MCF 10A (cell line): ENCODE measurements around the gene HTR3B. TPM values are rescaled to one million over a fixed set of nuclear protein-coding genes. Genes with fewer than 3 reads are reported as not detected.

ENCODE experiments used
- BruUV-seq: library from RNA; stranded (reverse); fragments of 400-500 nt; replicated peaks from 2 replicates; lab custom pipeline; 2021; lab: Mats Ljungman, UMichigan
- CTCF ChIA-PET: fragments of 300-600 bp; sonication (Branson Sonifier 250); formaldehyde crosslinking; extraction: SDS; loops from one replicate; lab custom pipeline; 2021; ENCODE audit warnings: antibody characterized with exemption, inconsistent platforms; lab: Yijun Ruan, JAX
- POLR2A ChIA-PET: fragments of 300-600, 350-650 bp; sonication (Branson Sonifier 250); formaldehyde crosslinking; extraction: SDS; loops from one replicate; lab custom pipeline; 2020; ENCODE audit warnings: antibody characterized with exemption, inconsistent platforms; lab: Yijun Ruan, JAX
- DNase-seq: peaks from one replicate; pipeline ENCODE4 v3.0.0-alpha.2; 2018; ENCODE audit not compliant: unreplicated experiment
- H3K27ac Mint-ChIP-seq: one replicate; pipeline ENCODE4 v1.8.0; 2022; ENCODE audit warnings: mild to moderate bottlenecking, low read depth, mixed read lengths; ENCODE audit not compliant: unreplicated experiment
- H3K27me3 Mint-ChIP-seq: one replicate; pipeline ENCODE4 v1.8.0; 2022; ENCODE audit warnings: mixed read lengths; ENCODE audit not compliant: insufficient read depth, unreplicated experiment
- H3K36me3 Mint-ChIP-seq: one replicate; pipeline ENCODE4 v1.8.0; 2022; ENCODE audit warnings: mild to moderate bottlenecking, moderate library complexity, mixed read lengths; ENCODE audit not compliant: insufficient read depth, unreplicated experiment
- H3K4me1 Mint-ChIP-seq: one replicate; pipeline ENCODE4 v1.8.0; 2022; ENCODE audit warnings: mixed read lengths; ENCODE audit not compliant: insufficient read depth, unreplicated experiment
- H3K4me3 Mint-ChIP-seq: one replicate; pipeline ENCODE4 v1.8.0; 2022; ENCODE audit warnings: mild to moderate bottlenecking, moderate library complexity, mixed read lengths; ENCODE audit not compliant: unreplicated experiment
- H3K9me3 Mint-ChIP-seq: one replicate; pipeline ENCODE4 v1.8.0; 2022; ENCODE audit warnings: mixed read lengths; ENCODE audit not compliant: unreplicated experiment
- CTCF ChIP-seq: fragments of 200-600 bp; IDR thresholded peaks from one replicate; pipeline ENCODE4 v1.8.0; 2022; ENCODE audit warnings: antibody characterized with exemption, mild to moderate bottlenecking; ENCODE audit not compliant: unreplicated experiment
- intact Hi-C: fragments of 100-400 bp; cut with micrococcal nuclease; formaldehyde crosslinking; loops from 2 replicates; pipeline ENCODE4 v1.14.1; 2022
- total RNA-seq: library from RNA; stranded (reverse); gene quantifications from 2 replicates; pipeline ENCODE4 v1.2.3, GENCODE V29; 2022

HTR3B gene
- total RNA-seq, 1 experiment from 2014 or later: not detected

DNA sequence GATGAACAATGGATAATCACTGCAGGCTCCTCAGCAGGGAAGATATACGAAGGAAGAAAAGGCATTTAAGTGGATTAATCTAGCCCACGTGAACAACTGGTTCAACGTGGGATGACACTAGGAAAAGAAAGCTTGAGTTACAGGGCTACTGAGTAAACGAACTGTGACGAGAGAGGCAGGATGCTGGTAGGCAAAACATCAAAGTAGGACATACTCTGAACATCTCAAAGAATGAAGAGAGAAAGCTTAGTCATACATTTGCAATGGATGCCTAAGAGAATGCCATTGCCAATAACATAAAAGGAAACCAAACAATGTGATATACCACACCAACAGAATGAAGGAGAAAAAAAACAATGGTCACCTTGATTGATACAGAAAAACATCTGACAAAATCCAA, 42.2 kb upstream of the HTR3B start:
- no TSS peak for BruUV-seq
- intact Hi-C loops: no loop called here
- ChIA-PET CTCF (interaction anchor here (0.7 to 1.4 kb wide), 3 partner anchors 15 to 88 kb away, joined by 3 to 5 read pairs (median 3); partner anchors contain the start of gene ZW10), POLR2A (no interaction called here)
- no peaks in the 10 kb centered on the region for H3K9me3 Mint-ChIP-seq
- no peak overlapping the region for H3K27ac Mint-ChIP-seq
- H3K27me3 Mint-ChIP-seq: no peaks in the 10 kb centered on the region
- H3K36me3 Mint-ChIP-seq: peaks cover 2% of the 10 kb centered on the region
- H3K4me3 Mint-ChIP-seq: no peak overlapping the region
- DNase-seq: no peak
- peaks cover 13% of the 10 kb centered on the region for H3K4me1 Mint-ChIP-seq
- no peak for TF ChIP-seq CTCF

- DNase-seq: no peak
- POLR2A ChIA-PET: interaction anchor here (2.1 kb wide), 1 partner anchor 11 kb away, joined by 10 read pairs; the partner anchor contains the start of gene USP28
- CTCF ChIA-PET: interaction anchor here (0.5 to 0.6 kb wide), 2 partner anchors 84 to 86 kb away, joined by 3 read pairs; no protein-coding TSS in a partner anchor
- no peaks in the 10 kb centered on the region for H3K27me3 Mint-ChIP-seq
- H3K4me3 Mint-ChIP-seq: no peak overlapping the region
- intact Hi-C loops: no loop called here
- no peak overlapping the region for H3K27ac Mint-ChIP-seq
- peaks cover 10% of the 10 kb centered on the region for H3K36me3 Mint-ChIP-seq
- TF ChIP-seq CTCF: no peak
- peaks cover 13% of the 10 kb centered on the region for H3K4me1 Mint-ChIP-seq
- H3K9me3 Mint-ChIP-seq: no peaks in the 10 kb centered on the region
- no TSS peak for BruUV-seq
These were observed 40.2 kb upstream of the HTR3B start for GRCh38 chr11:113864410-113864809.

- H3K27ac Mint-ChIP-seq: no peak overlapping the region
- TF ChIP-seq CTCF: no peak
- no peak overlapping the region for H3K4me3 Mint-ChIP-seq
- no peaks in the 10 kb centered on the region for H3K27me3 Mint-ChIP-seq
- ChIA-PET CTCF (no interaction called here), POLR2A (interaction anchor here (2.1 kb wide), 1 partner anchor 9 kb away, joined by 10 read pairs; the partner anchor contains the start of gene USP28)
- BruUV-seq: no TSS peak
- DNase-seq: no peak
- peaks cover 9% of the 10 kb centered on the region for H3K4me1 Mint-ChIP-seq
- H3K36me3 Mint-ChIP-seq: peaks cover 10% of the 10 kb centered on the region
- no peaks in the 10 kb centered on the region for H3K9me3 Mint-ChIP-seq
- intact Hi-C loops: no loop called here
These were observed 38.7 kb upstream of the HTR3B start for GRCh38 chr11:113865873-113866272.

DNA sequence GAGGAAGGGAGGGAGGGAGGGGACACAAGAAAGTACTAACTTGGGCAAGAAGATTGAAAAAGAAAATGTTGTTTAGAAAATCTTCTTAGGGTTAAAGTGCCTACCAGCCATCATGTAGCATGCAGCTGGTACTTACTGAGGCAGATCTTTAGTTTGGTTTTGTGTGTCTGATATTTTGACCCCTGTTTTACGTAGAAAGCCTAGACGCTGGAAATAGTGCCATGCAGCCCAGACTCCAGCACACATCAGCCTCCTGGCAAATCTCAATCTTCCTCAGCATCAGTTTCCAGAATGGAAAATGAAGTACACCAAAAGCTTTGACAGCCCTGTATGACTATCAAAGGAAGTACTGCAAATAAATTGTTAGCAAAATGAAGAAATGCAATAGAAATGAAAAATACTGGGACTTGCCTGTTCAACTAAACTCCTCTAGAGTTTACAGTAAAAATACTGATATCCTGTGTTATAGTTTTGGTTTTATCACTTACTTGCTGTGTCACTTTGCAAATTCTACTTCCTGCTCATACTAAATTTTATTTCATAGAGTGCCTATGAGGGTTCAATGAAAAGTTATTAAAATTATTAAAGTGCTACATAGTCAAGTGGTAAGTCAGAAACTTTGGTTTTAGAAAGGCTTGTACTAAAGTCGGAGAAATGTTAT, 36.6 kb upstream of the HTR3B start:
- no peak for TF ChIP-seq CTCF

More for the DNA sequence above, 36.6 kb upstream of the HTR3B start:
- Mint-ChIP-seq H3K4me1 (peaks cover 13% of the 10 kb centered on the region), H3K36me3 (peaks cover 10% of the 10 kb centered on the region), H3K4me3 (no peak overlapping the region), H3K9me3 (no peaks in the 10 kb centered on the region), H3K27me3 (no peaks in the 10 kb centered on the region), H3K27ac (no peak overlapping the region)
- ChIA-PET CTCF (interaction anchor here (0.7 kb wide), 1 partner anchor 393 kb away, joined by 5 read pairs; no protein-coding TSS in a partner anchor), POLR2A (interaction anchor here (1.2 kb wide), 1 partner anchor 8 kb away, joined by 4 read pairs; no protein-coding TSS in a partner anchor)
- DNase-seq: no peak
- intact Hi-C loops: no loop called here
- BruUV-seq: no TSS peak
